Measurements from ENCODE around the gene FAM131B.

DNA sequence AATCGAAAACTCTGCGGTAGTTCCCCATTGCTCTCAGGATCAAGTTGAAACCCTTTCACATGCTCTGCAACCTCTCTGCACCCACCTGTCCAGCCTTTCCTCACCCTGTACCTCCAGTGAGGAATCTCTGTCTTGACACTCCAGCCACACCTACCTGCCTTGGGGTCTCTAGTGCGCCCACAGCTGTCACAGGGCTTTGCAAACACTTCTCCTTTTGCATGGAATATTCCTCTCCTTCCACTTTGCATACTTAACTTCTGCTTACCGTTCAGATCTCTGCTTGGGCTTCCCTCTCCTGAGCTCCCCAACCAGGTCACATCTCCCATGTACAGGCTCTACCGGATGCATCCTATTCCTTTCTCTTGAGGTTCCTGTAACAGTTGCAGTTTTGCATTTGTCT, 12.0 kb upstream of the FAM131B start:
- TF ChIP-seq YY1 (IDR thresholded peaks at IDR 0.05; ENCODE audit: insufficient read depth, insufficient read length) = no peak
- TF ChIP-seq ZNF274 (IDR thresholded peaks at IDR 0.05; ENCODE audit: low read depth, low read length) = no peak
- no peak for TF ChIP-seq SUZ12 (IDR thresholded peaks at IDR 0.05; ENCODE audit: extremely low read depth, insufficient read depth, insufficient read length)
